A549 (cell line): ENCODE results near the gene SOX2.

Experiments
- CBX2 ChIP-seq: fragments of 200-600 bp; sonication (generic); IDR thresholded peaks from 2 replicates; pipeline ENCODE4 v1.6.1; 2016; ENCODE audit warnings: low read depth, mild to moderate bottlenecking, borderline replicate concordance
- CEBPB ChIP-seq, 2 experiments: fragments of >200 bp in 1 of 2; sonication (Bioruptor Twin) in 1 of 2; formaldehyde crosslinking in 1 of 2; IDR thresholded peaks; 2 replicates each; pipeline ENCODE4 v1.6.1; 2012 to 2016
- CTCF ChIP-seq: fragments of >200 bp; sonication (Bioruptor Twin); formaldehyde crosslinking; IDR thresholded peaks from 3 replicates; pipeline ENCODE4 v1.5.1; 2016
- ESRRA ChIP-seq: fragments of 150-350 bp; IDR thresholded peaks from 2 replicates; pipeline ENCODE4 v1.6.1; 2014; ENCODE audit warnings: mild to moderate bottlenecking, low read length, borderline replicate concordance
- JUN ChIP-seq, 2 experiments: fragments of >200 bp; sonication (Bioruptor Twin); formaldehyde crosslinking; IDR thresholded peaks; 2 replicates in 1 of 2; 3 replicates in 1 of 2; pipeline ENCODE4 v1.6.1; 2016 to 2017
- MYC ChIP-seq: IDR thresholded peaks from 2 replicates; pipeline ENCODE4 v1.6.1; 2012; ENCODE audit warnings: mild to moderate bottlenecking, inconsistent platforms, low read length, improper control_type of control experiment, borderline replicate concordance
- POLR2A ChIP-seq: IDR thresholded peaks from 2 replicates; pipeline ENCODE4 v1.6.1; 2012; ENCODE audit warnings: mild to moderate bottlenecking, low read length
- POLR2AphosphoS2 ChIP-seq: conservative IDR thresholded peaks from 2 replicates; pipeline ENCODE4 v1.6.1; 2012; ENCODE audit warnings: low read length, improper control_type of control experiment, inconsistent platforms
- RAD21 ChIP-seq, 2 experiments: fragments of >200 bp in 1 of 2; sonication (Bioruptor Twin) in 1 of 2; formaldehyde crosslinking in 1 of 2; IDR thresholded peaks in 1 of 2; conservative IDR thresholded peaks in 1 of 2; 2 replicates in 1 of 2; 3 replicates in 1 of 2; pipeline ENCODE4 v1.6.1; 2012 to 2018; ENCODE audit warnings: inconsistent platforms in 1 of 2
- RFX5 ChIP-seq: fragments of 450-650 bp; IDR thresholded peaks from 2 replicates; pipeline ENCODE4 v1.7.1; 2014; ENCODE audit warnings: antibody characterized with exemption, mild to moderate bottlenecking, moderate library complexity
- TF ChIP-seq, protein P1 (sequence below): fragments of >200 bp; sonication (Bioruptor Twin); formaldehyde crosslinking; IDR thresholded peaks from 2 replicates; pipeline ENCODE4 v1.6.1; 2016
- TF ChIP-seq, protein P2 (sequence below): fragments of >200 bp; sonication (Bioruptor Twin); formaldehyde crosslinking; IDR thresholded peaks from 3 replicates; pipeline ENCODE4 v1.6.1; 2016

DNA sequence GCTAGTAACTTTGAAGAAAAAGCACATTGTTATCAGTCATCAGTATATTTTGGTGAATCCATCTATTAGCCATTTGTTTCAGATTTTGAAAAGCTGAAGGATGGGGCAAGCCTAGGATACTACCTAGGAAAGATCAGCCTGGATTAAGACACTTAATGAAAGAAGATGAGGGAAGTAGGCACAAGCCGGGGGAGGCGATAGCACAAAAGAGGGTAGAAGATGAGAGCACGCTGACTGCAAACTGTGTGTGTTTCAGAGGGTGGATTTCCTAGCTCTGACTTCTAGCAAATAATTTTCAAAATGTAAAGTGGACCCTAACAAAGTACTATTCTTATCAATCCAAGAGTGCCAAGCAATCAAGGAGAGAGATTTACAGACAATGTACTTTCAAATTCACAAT lies 22.2 kb upstream of the SOX2 start:
- TF ChIP-seq CEBPB (IDR thresholded peaks at IDR 0.05) (no peak), CTCF (no peak), MYC (no peak), RAD21 (conservative IDR thresholded peaks at IDR 0.05 in 1 of 2, IDR thresholded peaks at IDR 0.05 in 1 of 2) (no peak), RFX5 (no peak), CBX2 (no peak), POLR2A (no peak), ESRRA (no peak), POLR2AphosphoS2 (no peak), JUN (IDR thresholded peaks at IDR 0.05) (no peak)
- TF ChIP-seq, protein P1, sequence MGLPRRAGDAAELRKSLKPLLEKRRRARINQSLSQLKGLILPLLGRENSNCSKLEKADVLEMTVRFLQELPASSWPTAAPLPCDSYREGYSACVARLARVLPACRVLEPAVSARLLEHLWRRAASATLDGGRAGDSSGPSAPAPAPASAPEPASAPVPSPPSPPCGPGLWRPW: no peak
- TF ChIP-seq, protein P2, sequence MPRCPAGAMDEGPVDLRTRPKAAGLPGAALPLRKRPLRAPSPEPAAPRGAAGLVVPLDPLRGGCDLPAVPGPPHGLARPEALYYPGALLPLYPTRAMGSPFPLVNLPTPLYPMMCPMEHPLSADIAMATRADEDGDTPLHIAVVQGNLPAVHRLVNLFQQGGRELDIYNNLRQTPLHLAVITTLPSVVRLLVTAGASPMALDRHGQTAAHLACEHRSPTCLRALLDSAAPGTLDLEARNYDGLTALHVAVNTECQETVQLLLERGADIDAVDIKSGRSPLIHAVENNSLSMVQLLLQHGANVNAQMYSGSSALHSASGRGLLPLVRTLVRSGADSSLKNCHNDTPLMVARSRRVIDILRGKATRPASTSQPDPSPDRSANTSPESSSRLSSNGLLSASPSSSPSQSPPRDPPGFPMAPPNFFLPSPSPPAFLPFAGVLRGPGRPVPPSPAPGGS: no peak
